Measurements from ENCODE around the gene ENTPD2. TPM values are rescaled to one million over a fixed set of nuclear protein-coding genes. Genes with fewer than 3 reads are reported as not detected.
"Not testable (repeated sequence)": the region's sequence is repeated elsewhere in the genome, so short reads cannot be mapped to it uniquely, and the experiment has no call there.

ENTPD2 gene
- total and polyA plus RNA-seq, 2 of the 4 experiments (the other 2 are of a cell fraction): not detected

DNA sequence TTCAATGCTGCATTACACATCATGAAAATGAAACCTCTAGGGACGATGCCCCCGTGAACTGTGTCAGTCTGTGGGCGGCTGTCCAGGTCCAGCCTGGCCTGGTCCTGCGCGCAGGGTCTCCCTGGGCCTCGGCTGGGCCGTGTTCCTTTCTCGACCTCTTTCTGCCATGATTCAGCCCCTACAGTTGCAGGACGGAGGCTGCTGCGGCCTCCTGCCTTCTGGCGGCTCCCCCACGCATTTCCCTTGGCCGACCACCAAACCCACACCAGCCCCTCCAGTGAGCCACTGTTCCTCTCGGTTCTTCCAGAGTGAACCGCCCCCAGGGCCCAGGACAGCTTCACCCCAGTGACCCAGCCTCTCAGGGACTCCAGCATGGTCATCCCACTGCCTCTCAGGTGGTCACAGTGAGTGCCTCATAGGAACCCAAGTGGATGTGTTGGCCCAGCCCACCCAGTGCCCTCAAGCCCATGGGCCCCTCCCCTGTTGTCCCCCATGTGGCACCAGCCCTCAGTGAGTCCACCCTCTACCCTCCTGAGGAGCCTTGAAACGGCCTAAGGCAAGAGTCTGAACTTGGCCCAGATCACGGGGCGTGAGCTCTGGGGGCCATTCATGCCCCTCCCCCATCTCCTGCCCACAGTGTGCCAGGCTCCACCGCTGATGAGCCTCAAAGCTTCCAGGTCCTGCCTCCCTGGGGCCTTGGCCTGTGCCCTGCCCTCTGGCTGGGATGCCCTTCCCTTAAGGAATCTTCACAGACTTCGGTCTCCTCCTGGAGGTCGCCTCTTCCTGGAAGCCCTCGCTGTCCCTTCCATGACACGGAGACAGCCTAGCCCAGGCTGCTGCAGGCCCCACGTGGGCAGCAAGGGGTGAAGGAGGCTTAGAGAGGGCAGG is 47.5 kb downstream of the ENTPD2 start (continued):
- no peak for TF ChIP-seq ELK1 (IDR thresholded peaks at IDR 0.05; ENCODE audit: borderline replicate concordance, low read depth, low read length)
- no peak for TF ChIP-seq MAZ (IDR thresholded peaks at IDR 0.05; ENCODE audit: borderline replicate concordance, low read depth, low read length)

DNA sequence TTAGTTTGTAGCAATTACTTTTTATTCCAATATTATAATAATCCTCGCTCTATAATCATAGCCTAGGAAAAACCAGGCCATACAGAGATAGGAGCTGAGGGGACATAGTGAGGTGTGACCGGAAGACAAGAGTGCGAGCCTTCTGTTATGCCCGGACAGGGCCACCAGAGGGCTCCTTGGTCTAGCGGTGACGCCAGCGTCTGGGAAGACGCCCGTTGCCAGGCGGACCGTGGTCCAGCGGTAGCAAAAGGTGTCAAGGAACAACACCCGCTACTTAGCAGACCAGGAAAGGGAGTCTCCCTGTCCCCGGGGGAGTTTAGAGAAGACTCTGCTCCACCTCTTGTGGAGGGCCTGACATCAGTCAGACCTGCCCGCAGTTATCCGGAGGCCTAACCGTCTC is 49.6 kb downstream of the ENTPD2 start:
- H4K20me1 ChIP-seq (ENCODE audit: insufficient read depth, low read length); H2BK5ac ChIP-seq (ENCODE audit: low read depth, low read length, poor library complexity, severe bottlenecking); H3K56ac ChIP-seq (ENCODE audit: extremely low read depth, insufficient read depth, low read length); intact Hi-C loops (cut with micrococcal nuclease); DNase-seq; dilution Hi-C loops (cut with HindIII; ENCODE audit: low sequenced_read_pairs, unreplicated experiment); H2AFZ ChIP-seq (replicated peaks; ENCODE audit: low read length, poor library complexity); H3K27me3 ChIP-seq (ENCODE audit: control insufficient read depth, insufficient read depth, low read length); H3K4me3 ChIP-seq (ENCODE audit: insufficient read depth, low read depth, low read length); ATAC-seq (ENCODE audit: low read depth); H4K91ac ChIP-seq (ENCODE audit: insufficient read depth, low read depth, low read length); H3K18ac ChIP-seq (ENCODE audit: low read depth, low read length); H2BK120ac ChIP-seq (ENCODE audit: low read depth, low read length); CTCF ChIA-PET; H3K4me2 ChIP-seq (ENCODE audit: low read depth, low read length); H4K8ac ChIP-seq (ENCODE audit: low read depth in 2 of 2, low read length in 2 of 2); H2BK20ac ChIP-seq (ENCODE audit: low read depth, low read length); H3K9me3 ChIP-seq (ENCODE audit: control insufficient read depth, insufficient read depth, low read length); in situ Hi-C loops (cut with MboI; ENCODE audit: low sequenced_read_pairs); BruUV-seq (replicated peaks); H3K27ac ChIP-seq (ENCODE audit: insufficient read depth, low read length); H3K9ac ChIP-seq (ENCODE audit: low read depth, low read length); H2BK15ac ChIP-seq (ENCODE audit: low read depth, low read length); H3K36me3 ChIP-seq (ENCODE audit: control insufficient read depth, insufficient read depth, low read length); H2AK9ac ChIP-seq (replicated peaks; ENCODE audit: low read depth, low read length, poor library complexity); POLR2A ChIA-PET (ENCODE audit: unreplicated experiment); H3K23ac ChIP-seq (ENCODE audit: low read depth, low read length); H4K5ac ChIP-seq (ENCODE audit: low read depth, low read length); H3K79me1 ChIP-seq (ENCODE audit: low read depth in 1 of 2, low read length in 2 of 2); H3K9me1 ChIP-seq (ENCODE audit: insufficient read depth, low read length); H3K14ac ChIP-seq (replicated peaks; ENCODE audit: low read depth, low read length); H2AK5ac ChIP-seq (ENCODE audit: low read depth, low read length); H3K4ac ChIP-seq (ENCODE audit: low read depth, low read length): not testable (repeated sequence)
- peaks cover 11% of the 10 kb centered on the region for H3K4me1 ChIP-seq (ENCODE audit: control insufficient read depth, insufficient read depth, low read length)
- WGBS, 2 experiments (ENCODE audit: extremely low coverage in 2 of 2, insufficient read length in 1 of 2): 60% methylated on average over 1 of the region's 17 CpGs; no CpG with 5 or more reads in 1 of the 2 experiments
- TF ChIP-seq, protein P1, sequence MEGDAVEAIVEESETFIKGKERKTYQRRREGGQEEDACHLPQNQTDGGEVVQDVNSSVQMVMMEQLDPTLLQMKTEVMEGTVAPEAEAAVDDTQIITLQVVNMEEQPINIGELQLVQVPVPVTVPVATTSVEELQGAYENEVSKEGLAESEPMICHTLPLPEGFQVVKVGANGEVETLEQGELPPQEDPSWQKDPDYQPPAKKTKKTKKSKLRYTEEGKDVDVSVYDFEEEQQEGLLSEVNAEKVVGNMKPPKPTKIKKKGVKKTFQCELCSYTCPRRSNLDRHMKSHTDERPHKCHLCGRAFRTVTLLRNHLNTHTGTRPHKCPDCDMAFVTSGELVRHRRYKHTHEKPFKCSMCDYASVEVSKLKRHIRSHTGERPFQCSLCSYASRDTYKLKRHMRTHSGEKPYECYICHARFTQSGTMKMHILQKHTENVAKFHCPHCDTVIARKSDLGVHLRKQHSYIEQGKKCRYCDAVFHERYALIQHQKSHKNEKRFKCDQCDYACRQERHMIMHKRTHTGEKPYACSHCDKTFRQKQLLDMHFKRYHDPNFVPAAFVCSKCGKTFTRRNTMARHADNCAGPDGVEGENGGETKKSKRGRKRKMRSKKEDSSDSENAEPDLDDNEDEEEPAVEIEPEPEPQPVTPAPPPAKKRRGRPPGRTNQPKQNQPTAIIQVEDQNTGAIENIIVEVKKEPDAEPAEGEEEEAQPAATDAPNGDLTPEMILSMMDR (conservative IDR thresholded peaks at IDR 0.05; ENCODE audit: low read depth, low read length): peak; percentile 38

All from IMR-90 (cell line).